ENCODE measurements around the gene BPIFB1. TPM values are rescaled to one million over a fixed set of nuclear protein-coding genes. Genes with fewer than 3 reads are reported as not detected.

BPIFB1 gene
- total and polyA plus RNA-seq, 5 experiments from 2014 or later, result not detected

GRCh38 chr20:33323236-33323635, 40.2 kb downstream of the BPIFB1 start:
- Mint-ChIP-seq H3K27me3 (peaks cover 7 to 33% (median 10%) of the 10 kb centered on the region in 5 donors), H3K36me3 (no peaks in the 10 kb centered on the region), H3K4me3 (no peak overlapping the region), H3K9me3 (no peaks in the 10 kb centered on the region), H3K27ac (no peak overlapping the region), H3K4me1 (no peaks in the 10 kb centered on the region)
- DNase-seq, result no peak
- no peak for ATAC-seq
- POLR2A ChIA-PET, result interaction anchor here (1.1 kb wide), 1 partner anchor 9 kb away, joined by 3 read pairs; no protein-coding TSS in a partner anchor

- Mint-ChIP-seq H3K9me3 (no peaks in the 10 kb centered on the region), H3K4me1 (no peaks in the 10 kb centered on the region), H3K4me3 (no peak overlapping the region), H3K27ac (no peak overlapping the region), H3K36me3 (no peaks in the 10 kb centered on the region), H3K27me3 (peaks cover 7 to 36% (median 16%) of the 10 kb centered on the region in 5 donors)
- ATAC-seq (no peak), DNase-seq (no peak)
- POLR2A ChIA-PET, result no interaction called here
Measured at GRCh38 chr20:33325350-33325749, 42.3 kb downstream of the BPIFB1 start.

GRCh38 chr20:33328157-33329137, 45.4 kb downstream of the BPIFB1 start:
- Mint-ChIP-seq H3K9me3 (no peaks in the 10 kb centered on the region), H3K27ac (no peak overlapping the region), H3K27me3 (peaks cover 7 to 26% (median 9%) of the 10 kb centered on the region in 5 donors), H3K36me3 (no peaks in the 10 kb centered on the region), H3K4me3 (no peak overlapping the region), H3K4me1 (no peaks in the 10 kb centered on the region)
- DNase-seq (no peak), ATAC-seq (no peak)
- POLR2A ChIA-PET, result no interaction called here

GRCh38 chr20:33332905-33333456, 50.0 kb downstream of the BPIFB1 start:
- H3K27ac Mint-ChIP-seq, result no peak overlapping the region
- no peak for ATAC-seq
- H3K4me3 Mint-ChIP-seq, result peak overlapping the region in 1 of 10 donors; percentile 15
- H3K4me1 Mint-ChIP-seq, result peaks cover 0 to 2% (median 0%) of the 10 kb centered on the region in 4 donors
- POLR2A ChIA-PET, result no interaction called here
- DNase-seq, result no peak
- peaks cover 0 to 2% (median 0%) of the 10 kb centered on the region in 3 donors for H3K36me3 Mint-ChIP-seq
- no peaks in the 10 kb centered on the region for H3K9me3 Mint-ChIP-seq
- peaks cover 2 to 33% (median 13%) of the 10 kb centered on the region in 5 donors for H3K27me3 Mint-ChIP-seq

GRCh38 chr20:33333616-33334015, 50.6 kb downstream of the BPIFB1 start:
- Mint-ChIP-seq H3K27ac (peak overlapping the region in 1 of 10 donors; percentile 9), H3K9me3 (no peaks in the 10 kb centered on the region), H3K36me3 (peaks cover 0 to 2% (median 0%) of the 10 kb centered on the region in 3 donors), H3K4me1 (peaks cover 0 to 2% (median 0%) of the 10 kb centered on the region in 4 donors), H3K27me3 (peaks cover 2 to 27% (median 11%) of the 10 kb centered on the region in 5 donors), H3K4me3 (no peak overlapping the region)
- ATAC-seq, result no peak
- POLR2A ChIA-PET, result no interaction called here
- no peak for DNase-seq

GRCh38 chr20:33334111-33334510, 51.1 kb downstream of the BPIFB1 start:
- H3K36me3 Mint-ChIP-seq, result peaks cover 0 to 2% (median 0%) of the 10 kb centered on the region in 3 donors
- no peak overlapping the region for H3K4me3 Mint-ChIP-seq
- DNase-seq (no peak), ATAC-seq (no peak)
- no peak overlapping the region for H3K27ac Mint-ChIP-seq
- no peaks in the 10 kb centered on the region for H3K9me3 Mint-ChIP-seq
- H3K27me3 Mint-ChIP-seq, result peaks cover 2 to 22% (median 8%) of the 10 kb centered on the region in 5 donors
- POLR2A ChIA-PET, result no interaction called here
- peaks cover 0 to 2% (median 0%) of the 10 kb centered on the region in 4 donors for H3K4me1 Mint-ChIP-seq

- DNase-seq, result no peak
- Mint-ChIP-seq H3K4me1 (peaks cover 0 to 2% (median 0%) of the 10 kb centered on the region in 4 donors), H3K27me3 (peaks cover 2 to 22% (median 5%) of the 10 kb centered on the region in 5 donors), H3K27ac (peak overlapping the region in 1 of 10 donors; percentile 8), H3K36me3 (peaks cover 0 to 2% (median 0%) of the 10 kb centered on the region in 3 donors), H3K4me3 (no peak overlapping the region), H3K9me3 (no peaks in the 10 kb centered on the region)
- no peak for ATAC-seq
- POLR2A ChIA-PET, result no interaction called here
Measured at GRCh38 chr20:33336375-33336774, 53.4 kb downstream of the BPIFB1 start.

GRCh38 chr20:33337119-33337518, 54.1 kb downstream of the BPIFB1 start:
- no peaks in the 10 kb centered on the region for H3K9me3 Mint-ChIP-seq
- DNase-seq (no peak), ATAC-seq (no peak)
- peak overlapping the region in 1 of 10 donors; percentile 42 for H3K4me3 Mint-ChIP-seq
- peaks cover 0 to 2% (median 0%) of the 10 kb centered on the region in 4 donors for H3K4me1 Mint-ChIP-seq
- H3K27ac Mint-ChIP-seq, result no peak overlapping the region
- H3K36me3 Mint-ChIP-seq, result peaks cover 0 to 2% (median 0%) of the 10 kb centered on the region in 3 donors
- peaks cover 2 to 22% (median 5%) of the 10 kb centered on the region in 5 donors for H3K27me3 Mint-ChIP-seq
- POLR2A ChIA-PET, result no interaction called here

GRCh38 chr20:33337531-33338165, 54.6 kb downstream of the BPIFB1 start:
- Mint-ChIP-seq H3K27ac (no peak overlapping the region), H3K4me1 (peaks cover 0 to 2% (median 0%) of the 10 kb centered on the region in 4 donors), H3K27me3 (peaks cover 2 to 16% (median 3%) of the 10 kb centered on the region in 5 donors), H3K9me3 (no peaks in the 10 kb centered on the region), H3K36me3 (peaks cover 0 to 2% (median 0%) of the 10 kb centered on the region in 3 donors), H3K4me3 (peak overlapping the region in 1 of 10 donors; percentile 42)
- POLR2A ChIA-PET, result no interaction called here
- no peak for DNase-seq
- no peak for ATAC-seq

- no peaks in the 10 kb centered on the region for H3K9me3 Mint-ChIP-seq
- no peak overlapping the region for H3K27ac Mint-ChIP-seq
- peaks cover 0 to 2% (median 0%) of the 10 kb centered on the region in 3 donors for H3K36me3 Mint-ChIP-seq
- POLR2A ChIA-PET, result no interaction called here
- DNase-seq, result no peak
- H3K4me3 Mint-ChIP-seq, result no peak overlapping the region
- ATAC-seq, result no peak
- peaks cover 0 to 2% (median under 1%) of the 10 kb centered on the region in 4 donors for H3K4me1 Mint-ChIP-seq
- peaks cover 0 to 12% (median 2%) of the 10 kb centered on the region in 5 donors for H3K27me3 Mint-ChIP-seq
Measured at GRCh38 chr20:33338467-33339258, 55.6 kb downstream of the BPIFB1 start.

- DNase-seq (no peak), ATAC-seq (no peak)
- H3K36me3 Mint-ChIP-seq, result peaks cover 0 to 2% (median 0%) of the 10 kb centered on the region in 3 donors
- H3K9me3 Mint-ChIP-seq, result no peaks in the 10 kb centered on the region
- POLR2A ChIA-PET, result interaction anchor here (0.7 kb wide), 1 partner anchor 132 kb away, joined by 3 read pairs; no protein-coding TSS in a partner anchor
- H3K27me3 Mint-ChIP-seq, result peaks cover 0 to 12% (median 2%) of the 10 kb centered on the region in 5 donors
- peaks cover 0 to 5% (median under 1%) of the 10 kb centered on the region in 4 donors for H3K4me1 Mint-ChIP-seq
- H3K27ac Mint-ChIP-seq, result no peak overlapping the region
- no peak overlapping the region for H3K4me3 Mint-ChIP-seq
Measured at GRCh38 chr20:33339515-33340058, 56.6 kb downstream of the BPIFB1 start.

- no peak overlapping the region for H3K4me3 Mint-ChIP-seq
- no peaks in the 10 kb centered on the region for H3K36me3 Mint-ChIP-seq
- H3K27me3 Mint-ChIP-seq, result no peaks in the 10 kb centered on the region
- POLR2A ChIA-PET, result no interaction called here
- peaks cover 0 to 12% (median 5%) of the 10 kb centered on the region in 4 donors for H3K4me1 Mint-ChIP-seq
- ATAC-seq (no peak), DNase-seq (no peak)
- H3K27ac Mint-ChIP-seq, result no peak overlapping the region
- H3K9me3 Mint-ChIP-seq, result no peaks in the 10 kb centered on the region
Measured at GRCh38 chr20:33343521-33343920, 60.5 kb downstream of the BPIFB1 start.
